Testis (tissue), 3 donors: ENCODE data around the gene P2RY6. TPM values are rescaled to one million over a fixed set of nuclear protein-coding genes. Genes with fewer than 3 reads are reported as not detected.
A peak's percentile ranks its signal among the peaks of the same experiment; 100 is the strongest.

Source experiments
- DNase-seq: peaks from one replicate; pipeline ENCODE4 v3.0.0-alpha.2; 2019
- H3K27ac ChIP-seq, 2 donors: fragments of 200-600 bp; sonication (generic); one replicate each; pipeline ENCODE4 v1.5.1; 2019
- H3K27me3 ChIP-seq: fragments of 200-600 bp; sonication (generic); one replicate; pipeline ENCODE4 v1.5.1; 2019
- H3K36me3 ChIP-seq: fragments of 200-600 bp; sonication (generic); one replicate; pipeline ENCODE4 v1.5.1; 2017; ENCODE audit warnings: low read depth; ENCODE audit errors: missing control alignments
- H3K4me1 ChIP-seq: fragments of 200-600 bp; sonication (generic); one replicate; pipeline ENCODE4 v1.5.1; 2019
- H3K4me3 ChIP-seq, 2 donors: fragments of 200-600 bp; sonication (generic); one replicate each; pipeline ENCODE4 v1.5.1; 2017 to 2019
- H3K9me3 ChIP-seq: fragments of 200-600 bp; sonication (generic); one replicate; pipeline ENCODE4 v1.5.1; 2017
- POLR2A ChIP-seq: fragments of 450-650 bp; IDR thresholded peaks from one replicate; pipeline ENCODE4 v1.6.1; 2017; ENCODE audit warnings: antibody characterized with exemption, mild to moderate bottlenecking, moderate library complexity
- WGBS, 2 donors: methylation state at CpG; one replicate each; pipeline ENCODE4 v1.1.5; 2018; 5-methylcytosine and 5-hydroxymethylcytosine counted together
- intact Hi-C: fragments of 100-400 bp; cut with DNase I; formaldehyde crosslinking; loops from one replicate; pipeline ENCODE4 v1.15.1; 2023; ENCODE audit warnings: low total_unique reads
- polyA plus RNA-seq: library from polyadenylated mRNA; stranded (reverse); fragments of 350-450 nt; fragmentation: Illumina TruSeq; extraction: RNeasy Lipid Tissue Mini Kit (QIAGEN cat#74804); gene quantifications from one replicate; pipeline ENCODE4 v1.2.3, GENCODE V29; 2014; ENCODE audit warnings: low read depth, low replicate concordance; ENCODE audit not compliant: insufficient read depth
- total RNA-seq, 2 donors: library from RNA; depleted of rRNA; stranded (reverse); fragments of >200 nt; gene quantifications; one replicate each; pipeline ENCODE4 v1.2.3, GENCODE V29; 2016
- TF ChIP-seq, protein P1 (sequence below), 3 experiments: fragments of 450-650 bp in 2 of 3; fragments of 200-600 bp in 1 of 3; sonication (generic) in 1 of 3; IDR thresholded peaks; one replicate each; pipeline ENCODE4 v1.5.1; 2016 to 2019; ENCODE audit warnings: antibody characterized with exemption in 3 of 3, mild to moderate bottlenecking in 2 of 3, moderate library complexity in 1 of 3

P2RY6 gene
- total and polyA plus RNA-seq, 3 donors from 2014 or later: 0.25 to 2.7 (median 0.47) TPM

DNA sequence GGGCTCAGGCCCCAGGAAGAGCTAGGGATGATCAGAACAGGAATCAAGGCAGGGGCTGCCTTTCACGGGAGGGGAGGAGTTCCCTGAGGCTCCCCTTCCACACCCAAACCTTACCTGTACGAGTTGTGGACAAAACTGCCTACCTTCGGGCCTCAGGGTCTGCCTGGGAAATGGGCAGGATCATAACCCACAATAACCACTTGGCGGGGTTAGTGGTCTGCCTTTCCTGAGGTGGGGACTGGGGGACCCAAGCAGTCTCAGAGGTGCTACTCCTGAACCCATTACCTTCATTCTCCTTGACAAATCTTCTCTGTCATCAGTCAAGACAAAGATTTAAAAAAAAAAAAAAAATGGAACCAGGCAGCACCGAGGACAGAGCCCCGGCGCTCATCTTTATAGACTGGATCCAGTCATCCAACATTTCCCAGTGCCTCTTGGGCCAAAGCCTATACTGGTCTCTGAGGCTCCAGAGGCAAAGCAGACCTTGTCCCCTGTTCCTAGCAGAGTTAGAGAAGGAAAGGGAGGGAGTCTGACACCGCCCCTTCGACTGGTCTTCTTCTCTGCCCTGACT lies 14.2 kb downstream of the P2RY6 start:
- WGBS, 2 donors: 92 to 93% methylated on average over 5 to 9 of the region's 9 CpGs
- Histone ChIP-seq H3K36me3 (no peaks in the 10 kb centered on the region), H3K27me3 (no peaks in the 10 kb centered on the region), H3K4me1 (peaks cover 25% of the 10 kb centered on the region), H3K4me3 (no peak overlapping the region), H3K9me3 (no peaks in the 10 kb centered on the region), H3K27ac (no peak overlapping the region)
- TF ChIP-seq, protein P1, sequence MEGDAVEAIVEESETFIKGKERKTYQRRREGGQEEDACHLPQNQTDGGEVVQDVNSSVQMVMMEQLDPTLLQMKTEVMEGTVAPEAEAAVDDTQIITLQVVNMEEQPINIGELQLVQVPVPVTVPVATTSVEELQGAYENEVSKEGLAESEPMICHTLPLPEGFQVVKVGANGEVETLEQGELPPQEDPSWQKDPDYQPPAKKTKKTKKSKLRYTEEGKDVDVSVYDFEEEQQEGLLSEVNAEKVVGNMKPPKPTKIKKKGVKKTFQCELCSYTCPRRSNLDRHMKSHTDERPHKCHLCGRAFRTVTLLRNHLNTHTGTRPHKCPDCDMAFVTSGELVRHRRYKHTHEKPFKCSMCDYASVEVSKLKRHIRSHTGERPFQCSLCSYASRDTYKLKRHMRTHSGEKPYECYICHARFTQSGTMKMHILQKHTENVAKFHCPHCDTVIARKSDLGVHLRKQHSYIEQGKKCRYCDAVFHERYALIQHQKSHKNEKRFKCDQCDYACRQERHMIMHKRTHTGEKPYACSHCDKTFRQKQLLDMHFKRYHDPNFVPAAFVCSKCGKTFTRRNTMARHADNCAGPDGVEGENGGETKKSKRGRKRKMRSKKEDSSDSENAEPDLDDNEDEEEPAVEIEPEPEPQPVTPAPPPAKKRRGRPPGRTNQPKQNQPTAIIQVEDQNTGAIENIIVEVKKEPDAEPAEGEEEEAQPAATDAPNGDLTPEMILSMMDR (IDR thresholded peaks at IDR 0.05): no peak
- no peak for TF ChIP-seq POLR2A
- intact Hi-C loops: loop anchor here (10.0 kb wide), 1 partner anchor 102 kb away; no protein-coding TSS in a partner anchor
- no peak for DNase-seq

DNA sequence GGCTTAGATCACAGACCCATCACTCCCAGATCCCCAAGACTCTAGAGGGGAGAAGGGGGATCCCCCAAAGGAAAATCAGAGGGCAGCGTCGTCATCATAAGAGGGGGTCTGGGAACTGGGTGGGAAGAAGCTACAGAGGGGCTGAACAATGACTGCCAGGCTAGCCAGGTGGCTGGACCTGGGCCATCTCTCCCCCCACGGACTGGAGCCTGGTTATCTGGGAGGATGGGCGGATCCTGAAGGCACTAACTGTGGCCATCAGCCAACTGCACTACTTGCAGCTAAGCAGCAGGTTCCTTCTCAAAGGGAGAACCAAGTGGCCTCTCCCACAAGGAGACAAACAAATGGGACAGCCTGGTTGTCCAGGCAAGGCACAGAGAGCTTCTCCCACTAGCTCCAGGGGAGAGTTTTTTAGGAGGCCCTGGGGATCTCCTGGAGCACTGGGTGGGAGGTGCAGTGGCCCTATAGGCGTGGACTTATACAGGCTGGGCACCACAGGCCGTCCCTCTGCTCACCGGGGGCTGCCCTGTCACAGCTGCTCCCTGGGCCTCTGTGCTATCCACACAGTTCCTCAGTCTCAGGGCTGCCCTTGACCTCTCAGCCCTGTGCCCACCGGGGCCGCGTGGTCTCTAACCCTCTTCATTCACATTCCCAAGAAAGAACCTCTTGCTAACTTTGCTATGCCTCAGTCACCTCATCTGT lies 15.4 kb downstream of the P2RY6 start:
- peak; percentile 71 for DNase-seq
- H3K36me3 ChIP-seq: no peaks in the 10 kb centered on the region
- no peak for TF ChIP-seq POLR2A
- TF ChIP-seq, protein P1 (IDR thresholded peaks at IDR 0.05): no peak
- no peaks in the 10 kb centered on the region for H3K9me3 ChIP-seq
- no peak overlapping the region for H3K27ac ChIP-seq
- intact Hi-C loops: loop anchor here (10.0 kb wide), 1 partner anchor 103 kb away; no protein-coding TSS in a partner anchor
- 57 to 85% methylated on average over 9 to 10 of the region's 10 CpGs for WGBS, 2 donors
- H3K4me1 ChIP-seq: peaks cover 25% of the 10 kb centered on the region
- no peaks in the 10 kb centered on the region for H3K27me3 ChIP-seq
- H3K4me3 ChIP-seq: no peak overlapping the region

DNA sequence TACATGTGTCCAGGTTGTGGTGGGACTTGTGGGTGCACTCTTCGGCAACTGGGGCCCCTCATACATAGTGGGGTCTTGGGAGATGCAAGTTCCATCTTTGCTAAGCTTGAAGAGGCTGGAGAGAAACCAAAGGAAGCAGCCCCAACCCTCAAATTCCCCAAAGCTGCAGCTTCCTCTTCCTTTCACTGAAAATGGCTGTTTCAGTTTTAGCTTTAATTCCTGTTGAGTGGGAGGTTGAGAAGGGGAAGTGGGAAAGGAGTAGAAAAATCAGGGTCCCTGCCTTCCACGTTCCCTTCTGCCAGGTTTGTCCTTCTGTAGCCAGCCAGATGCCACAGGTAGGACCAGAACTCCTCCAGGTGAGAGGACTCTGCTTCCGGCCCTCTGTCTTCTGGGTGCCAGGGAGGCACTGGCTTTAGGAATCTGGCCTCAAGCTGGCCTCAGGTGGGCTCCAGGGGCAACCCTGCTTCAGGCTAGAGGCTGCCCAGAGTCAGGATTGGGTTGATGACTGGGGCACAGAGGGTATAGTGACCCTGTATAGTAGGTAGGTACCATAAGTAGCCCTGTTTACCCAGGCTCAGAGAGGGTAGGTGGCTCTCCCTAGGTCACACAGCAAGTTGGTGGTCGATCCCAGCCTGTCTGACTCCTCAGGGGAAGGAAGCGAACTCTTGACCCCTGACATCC lies 16.2 kb downstream of the P2RY6 start:
- peaks cover 25% of the 10 kb centered on the region for H3K4me1 ChIP-seq
- TF ChIP-seq, protein P1 (IDR thresholded peaks at IDR 0.05): no peak
- TF ChIP-seq POLR2A: no peak
- H3K4me3 ChIP-seq: no peak overlapping the region
- H3K9me3 ChIP-seq: no peaks in the 10 kb centered on the region
- whole genome bisulfite sequencing, 2 donors: 65 to 80% methylated on average over 5 of the region's 5 CpGs
- intact Hi-C loops: loop anchor here (10.0 kb wide), 1 partner anchor 104 kb away; no protein-coding TSS in a partner anchor
- no peak overlapping the region for H3K27ac ChIP-seq
- H3K27me3 ChIP-seq: no peaks in the 10 kb centered on the region
- no peaks in the 10 kb centered on the region for H3K36me3 ChIP-seq
- DNase-seq: no peak

DNA sequence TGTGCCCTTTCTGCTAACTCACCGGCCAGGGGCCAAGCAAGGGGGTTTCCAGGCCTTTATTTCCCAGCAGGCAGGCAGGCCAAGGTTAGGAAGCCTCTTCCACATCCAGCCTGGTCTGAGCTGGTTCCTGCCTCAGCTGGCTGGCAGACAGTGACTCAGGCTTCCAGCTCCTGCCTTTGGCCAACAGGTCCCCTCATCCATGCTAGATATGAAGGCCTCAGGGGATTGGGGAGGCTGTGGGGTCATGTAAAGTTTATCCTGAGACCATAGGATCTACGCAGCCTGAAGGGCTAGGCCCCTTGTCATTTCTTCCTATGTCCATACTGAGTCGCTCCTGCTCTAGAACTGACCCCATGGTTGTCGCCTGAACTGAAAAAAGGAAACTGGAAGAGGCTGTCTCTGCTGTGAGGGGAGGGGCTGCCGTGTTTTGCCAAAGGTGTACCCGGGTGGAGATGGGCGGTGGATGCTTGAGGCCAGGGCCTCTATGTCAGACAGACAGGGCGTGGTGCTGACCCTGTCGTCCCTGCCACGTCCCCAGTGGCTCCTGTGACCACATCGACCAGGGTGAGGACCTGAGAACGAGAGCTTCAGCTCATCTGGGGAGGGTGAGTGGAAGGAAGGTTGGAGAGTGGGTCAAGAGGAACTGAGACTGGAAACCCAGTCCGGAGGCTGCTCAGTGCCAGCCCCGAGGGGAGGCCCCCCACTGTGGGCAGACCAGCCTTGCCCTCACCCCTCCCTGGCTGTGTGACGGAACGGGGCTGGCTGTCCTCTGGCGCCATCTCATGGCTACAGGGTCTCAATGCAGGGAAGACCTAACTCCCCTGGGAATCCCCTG lies 17.0 kb downstream of the P2RY6 start:
- Histone ChIP-seq H3K4me1 (peaks cover 25% of the 10 kb centered on the region), H3K36me3 (no peaks in the 10 kb centered on the region), H3K4me3 (no peak overlapping the region), H3K27me3 (no peaks in the 10 kb centered on the region), H3K27ac (peak overlapping the region in 1 of 2 donors; percentile 57), H3K9me3 (no peaks in the 10 kb centered on the region)
- intact Hi-C loops: loop anchor here (10.0 kb wide), 1 partner anchor 104 kb away; no protein-coding TSS in a partner anchor
- TF ChIP-seq, protein P1 (IDR thresholded peaks at IDR 0.05): peak; percentile 77 to 90 (median 90)
- TF ChIP-seq POLR2A: no peak
- 44 to 58% methylated on average over 13 to 17 of the region's 17 CpGs for WGBS, 2 donors
- peak; percentile 80 for DNase-seq
